CD14-positive monocyte (primary cell): ENCODE measurements around the gene SELENOO. TPM values are rescaled to one million over a fixed set of nuclear protein-coding genes. Genes with fewer than 3 reads are reported as not detected.

Experiments used
- DNase-seq, 3 donors: peaks; one replicate each; pipeline ENCODE4 v3.0.0-alpha.2; 2011 to 2022
- H2AFZ ChIP-seq: 2 replicates; pipeline ENCODE4 v1.6.0; 2012; ENCODE audit warnings: mild to moderate bottlenecking, low read depth, low read length, inconsistent platforms; ENCODE audit not compliant: insufficient read depth, poor library complexity, severe bottlenecking
- H3K27ac ChIP-seq, 2 donors: 1 replicate in 1 of 2; 2 replicates in 1 of 2; pipeline ENCODE4 v1.5.1; 2012 to 2013; ENCODE audit warnings: low read length in 2 of 2, control low read depth in 1 of 2, inconsistent platforms in 1 of 2, low read depth in 1 of 2, mild to moderate bottlenecking in 1 of 2
- H3K27me3 ChIP-seq, 2 donors: one replicate each; pipeline versions ENCODE4 v1.6.0 to v1.6.1; 2011 to 2013; ENCODE audit warnings: low read length in 2 of 2; ENCODE audit not compliant: control insufficient read depth in 2 of 2, insufficient read depth in 2 of 2
- H3K36me3 ChIP-seq, 2 donors: replicated peaks in 1 of 2; 1 replicate in 1 of 2; 2 replicates in 1 of 2; pipeline versions ENCODE4 v1.5.1 to v1.6.1; 2012 to 2013; ENCODE audit warnings: low read length in 2 of 2, control low read depth in 1 of 2, inconsistent platforms in 1 of 2, mild to moderate bottlenecking in 1 of 2; ENCODE audit not compliant: insufficient read depth in 2 of 2, control insufficient read depth in 1 of 2
- H3K4me1 ChIP-seq, 2 donors: 1 replicate in 1 of 2; 2 replicates in 1 of 2; pipeline versions ENCODE4 v1.5.1 to v1.6.1; 2012 to 2013; ENCODE audit warnings: low read length in 2 of 2, control low read depth in 1 of 2, inconsistent platforms in 1 of 2, mild to moderate bottlenecking in 1 of 2, moderate library complexity in 1 of 2; ENCODE audit not compliant: insufficient read depth in 2 of 2, control insufficient read depth in 1 of 2
- H3K4me2 ChIP-seq: replicated peaks from 2 replicates; pipeline ENCODE3; 2012; ENCODE audit warnings: low read length, moderate library complexity, mild to moderate bottlenecking; ENCODE audit not compliant: poor library complexity, severe bottlenecking; ENCODE audit errors: extremely low read depth
- H3K4me3 ChIP-seq, 3 experiments: fragments of 200-600 bp in 1 of 3; sonication (generic) in 1 of 3; replicated peaks in 1 of 3; 1 replicate in 2 of 3; 2 replicates in 1 of 3; pipeline ENCODE4 v1.5.1; 2011 to 2013; ENCODE audit warnings: low read length in 3 of 3, mild to moderate bottlenecking in 3 of 3, control low read depth in 2 of 3, low read depth in 2 of 3, inconsistent platforms in 1 of 3, moderate library complexity in 1 of 3
- H3K79me2 ChIP-seq: 2 replicates; pipeline ENCODE4 v1.6.0; 2012; ENCODE audit warnings: mild to moderate bottlenecking, control low read depth, inconsistent platforms, low read length, moderate library complexity; ENCODE audit not compliant: insufficient read depth
- H3K9ac ChIP-seq: 2 replicates; pipeline ENCODE4 v1.6.0; 2017; ENCODE audit warnings: low read length, mild to moderate bottlenecking; ENCODE audit not compliant: insufficient read depth, poor library complexity, severe bottlenecking
- H3K9me3 ChIP-seq, 2 donors: replicated peaks in 1 of 2; 1 replicate in 1 of 2; 2 replicates in 1 of 2; pipeline versions ENCODE4 v1.5.1 to v1.6.1; 2012 to 2013; ENCODE audit warnings: low read length in 2 of 2, control low read depth in 1 of 2; ENCODE audit not compliant: control insufficient read depth in 1 of 2, insufficient read depth in 1 of 2
- H4K20me1 ChIP-seq: 2 replicates; pipeline ENCODE4 v1.6.0; 2012; ENCODE audit warnings: mild to moderate bottlenecking, low read length, control low read depth, moderate library complexity; ENCODE audit not compliant: insufficient read depth
- H3K27ac Mint-ChIP-seq, 7 donors: one replicate each; pipeline ENCODE4 v1.8.0; 2020; ENCODE audit warnings: mild to moderate bottlenecking in 7 of 7, mixed read lengths in 7 of 7, moderate library complexity in 6 of 7, inconsistent platforms in 2 of 7
- H3K27me3 Mint-ChIP-seq, 3 donors: one replicate each; pipeline ENCODE4 v1.8.0; 2021 to 2022; ENCODE audit warnings: low read depth in 3 of 3, mild to moderate bottlenecking in 3 of 3, mixed read lengths in 3 of 3, moderate library complexity in 3 of 3, inconsistent platforms in 1 of 3
- H3K36me3 Mint-ChIP-seq, 2 donors: one replicate each; pipeline ENCODE4 v1.8.0; 2020; ENCODE audit warnings: mixed read lengths in 2 of 2, inconsistent platforms in 1 of 2, mild to moderate bottlenecking in 1 of 2
- H3K4me1 Mint-ChIP-seq: one replicate; pipeline ENCODE4 v1.8.0; 2020; ENCODE audit warnings: mild to moderate bottlenecking, mixed read lengths
- H3K4me3 Mint-ChIP-seq, 2 donors: one replicate each; pipeline ENCODE4 v1.8.0; 2020; ENCODE audit warnings: mild to moderate bottlenecking in 2 of 2, mixed read lengths in 2 of 2, moderate library complexity in 1 of 2
- H3K9me3 Mint-ChIP-seq, 7 donors: one replicate each; pipeline ENCODE4 v1.8.0; 2020 to 2022; ENCODE audit warnings: mixed read lengths in 7 of 7, mild to moderate bottlenecking in 6 of 7, moderate library complexity in 6 of 7, inconsistent platforms in 2 of 7
- WGBS: methylation state at CpG from one replicate; pipeline ENCODE4 v1.1.5; 2013; ENCODE audit warnings: missing lambda C conversion rate; ENCODE audit not compliant: insufficient coverage; 5-methylcytosine and 5-hydroxymethylcytosine counted together
- intact Hi-C, 2 donors: fragments of 100-400 bp; cut with micrococcal nuclease; formaldehyde crosslinking; loops; one replicate each; pipeline versions ENCODE4 v1.15.0 to v1.15.1; 2023
- polyA plus RNA-seq, 3 donors: library from polyadenylated mRNA; depleted of rRNA in 1 of 3; unstranded in 2 of 3; stranded (reverse) in 1 of 3; fragments of 300-500 nt in 2 of 3; fragments of >200 nt in 1 of 3; fragmentation: Illumina TruSeq in 2 of 3; gene quantifications; 1 replicate in 2 of 3; 2 replicates in 1 of 3; pipeline ENCODE4 v1.2.3, GENCODE V29; 2012 to 2021
- TF ChIP-seq, protein P1 (sequence below): fragments of 200-600 bp; IDR thresholded peaks from one replicate; pipeline ENCODE4 v1.8.0; 2022; ENCODE audit warnings: antibody characterized with exemption, mild to moderate bottlenecking

SELENOO gene
- polyA plus RNA-seq, 3 donors: 2.7 to 76.9 (median 8.7) TPM

DNA sequence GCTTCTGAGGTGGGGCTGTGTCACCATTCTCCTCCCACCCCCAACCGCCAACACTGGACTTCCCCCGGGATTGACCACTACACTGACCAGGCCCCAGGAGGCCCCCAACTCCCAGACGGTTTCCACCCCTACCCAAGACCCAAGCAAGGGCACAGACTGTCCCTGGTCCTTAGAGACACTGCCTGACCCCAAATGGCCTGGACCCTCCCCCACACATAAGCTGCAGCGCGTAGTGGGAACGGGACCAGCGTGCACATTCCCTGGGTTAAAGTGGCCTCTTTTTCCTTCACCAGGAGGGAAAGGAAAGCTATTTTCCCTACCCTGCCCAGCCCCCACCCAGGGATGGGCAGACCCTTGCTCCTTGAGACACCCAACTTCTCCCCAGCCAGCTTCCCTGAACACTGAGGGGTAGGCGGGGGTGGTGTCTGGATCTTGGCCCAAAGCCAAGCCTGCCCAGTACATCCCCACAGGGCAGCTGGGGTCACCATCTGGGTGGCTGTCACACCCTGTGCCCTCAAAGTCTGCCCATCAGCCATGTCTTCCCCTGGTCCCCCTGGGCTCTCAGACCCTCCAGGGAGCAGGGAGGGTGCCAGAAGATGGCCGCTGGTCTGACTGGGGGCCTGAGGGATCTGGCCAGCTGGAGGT lies 62.3 kb downstream of the SELENOO start:
- intact Hi-C loops: no loop called here
- no peak for DNase-seq
- Mint-ChIP-seq H3K27me3 (peaks cover 44 to 69% (median 52%) of the 10 kb centered on the region in 3 donors), H3K36me3 (no peaks in the 10 kb centered on the region), H3K4me3 (peak overlapping the region in 1 of 2 donors; percentile 51), H3K4me1 (peaks cover 10% of the 10 kb centered on the region), H3K9me3 (peaks cover 0 to 15% (median 6%) of the 10 kb centered on the region in 7 donors), H3K27ac (no peak overlapping the region)
- no peak overlapping the region for H3K27ac ChIP-seq
- no peak overlapping the region for H3K4me3 ChIP-seq
- 73% methylated on average over 3 of the region's 9 CpGs for WGBS
- H3K9ac ChIP-seq: no peak overlapping the region
- no peak overlapping the region for H2AFZ ChIP-seq
- no peaks in the 10 kb centered on the region for H3K79me2 ChIP-seq
- TF ChIP-seq, protein P1, sequence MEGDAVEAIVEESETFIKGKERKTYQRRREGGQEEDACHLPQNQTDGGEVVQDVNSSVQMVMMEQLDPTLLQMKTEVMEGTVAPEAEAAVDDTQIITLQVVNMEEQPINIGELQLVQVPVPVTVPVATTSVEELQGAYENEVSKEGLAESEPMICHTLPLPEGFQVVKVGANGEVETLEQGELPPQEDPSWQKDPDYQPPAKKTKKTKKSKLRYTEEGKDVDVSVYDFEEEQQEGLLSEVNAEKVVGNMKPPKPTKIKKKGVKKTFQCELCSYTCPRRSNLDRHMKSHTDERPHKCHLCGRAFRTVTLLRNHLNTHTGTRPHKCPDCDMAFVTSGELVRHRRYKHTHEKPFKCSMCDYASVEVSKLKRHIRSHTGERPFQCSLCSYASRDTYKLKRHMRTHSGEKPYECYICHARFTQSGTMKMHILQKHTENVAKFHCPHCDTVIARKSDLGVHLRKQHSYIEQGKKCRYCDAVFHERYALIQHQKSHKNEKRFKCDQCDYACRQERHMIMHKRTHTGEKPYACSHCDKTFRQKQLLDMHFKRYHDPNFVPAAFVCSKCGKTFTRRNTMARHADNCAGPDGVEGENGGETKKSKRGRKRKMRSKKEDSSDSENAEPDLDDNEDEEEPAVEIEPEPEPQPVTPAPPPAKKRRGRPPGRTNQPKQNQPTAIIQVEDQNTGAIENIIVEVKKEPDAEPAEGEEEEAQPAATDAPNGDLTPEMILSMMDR: no peak
- H3K4me2 ChIP-seq: no peak overlapping the region
- peaks cover 7% of the 10 kb centered on the region in 2 donors for H3K9me3 ChIP-seq
- no peaks in the 10 kb centered on the region for H3K36me3 ChIP-seq
- peaks cover 9 to 23% of the 10 kb centered on the region in 2 donors for H3K4me1 ChIP-seq
- H3K27me3 ChIP-seq: peaks cover 12 to 43% of the 10 kb centered on the region in 2 donors
- peaks cover 2% of the 10 kb centered on the region for H4K20me1 ChIP-seq

DNA sequence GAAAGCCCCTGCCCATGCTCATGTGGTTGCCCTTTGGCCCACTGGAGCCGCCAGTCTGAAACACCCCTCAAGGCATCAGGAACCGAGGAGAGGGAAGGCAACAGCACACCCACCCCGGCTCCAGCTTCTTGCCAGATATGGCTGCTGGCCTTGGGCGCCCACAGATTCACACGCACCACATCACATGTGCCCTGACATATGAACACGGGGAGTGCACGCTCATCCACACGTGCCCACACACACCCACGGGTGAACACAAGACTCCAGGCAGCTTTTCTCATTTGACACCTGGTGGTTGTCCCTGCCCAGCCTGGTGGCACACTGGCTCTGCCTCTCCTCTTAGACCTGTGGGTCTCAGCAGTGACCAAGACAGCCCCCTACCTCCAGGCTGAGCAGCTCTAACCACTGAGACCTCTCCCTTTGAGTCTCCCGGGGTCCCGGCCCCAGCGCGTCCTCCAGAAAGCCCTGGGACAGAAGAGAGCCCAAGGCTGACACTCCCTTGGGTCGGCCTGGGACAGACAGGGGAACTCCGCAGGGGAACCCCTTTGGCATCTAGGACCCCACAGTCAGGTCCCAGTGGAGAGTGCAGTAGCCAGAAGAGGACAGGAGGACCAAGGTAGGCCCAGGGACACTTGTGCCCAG lies 63.4 kb downstream of the SELENOO start:
- Mint-ChIP-seq H3K36me3 (no peaks in the 10 kb centered on the region), H3K4me3 (no peak overlapping the region)
- whole genome bisulfite sequencing: 96% methylated on average over 13 of the region's 15 CpGs

More for the DNA sequence above, 63.4 kb downstream of the SELENOO start:
- Histone ChIP-seq H3K9me3 (peaks cover 7 to 11% of the 10 kb centered on the region in 2 donors), H4K20me1 (peaks cover 13% of the 10 kb centered on the region), H3K4me3 (no peak overlapping the region), H3K79me2 (no peaks in the 10 kb centered on the region), H3K4me1 (peaks cover 9 to 24% of the 10 kb centered on the region in 2 donors), H2AFZ (no peak overlapping the region), H3K27ac (no peak overlapping the region), H3K4me2 (no peak overlapping the region), H3K36me3 (no peaks in the 10 kb centered on the region), H3K27me3 (peaks cover 21 to 54% of the 10 kb centered on the region in 2 donors), H3K9ac (no peak overlapping the region)
- Mint-ChIP-seq H3K4me1 (peaks cover 10% of the 10 kb centered on the region), H3K27ac (no peak overlapping the region), H3K9me3 (peaks cover 0 to 23% (median 8%) of the 10 kb centered on the region in 7 donors), H3K27me3 (peaks cover 53 to 75% (median 64%) of the 10 kb centered on the region in 3 donors)
- DNase-seq: no peak
- intact Hi-C loops: no loop called here
- TF ChIP-seq, protein P1: no peak
